ENCODE results near the gene OR51E1.

- TF ChIP-seq CTCF (conservative IDR thresholded peaks at IDR 0.05) (peak; percentile 80), EZH2 (IDR thresholded peaks at IDR 0.05; ENCODE audit: low read depth) (no peak)
Measured at GRCh38 chr11:4626207-4627099, 17.3 kb upstream of the OR51E1 start.
